22Rv1 (cell line): ENCODE measurements around the gene CLSTN1.

ENCODE experiments used
- ZFX ChIP-seq: fragments of 450-650 bp; IDR thresholded peaks from 2 replicates; pipeline ENCODE4 v1.6.1; 2017; ENCODE audit warnings: antibody characterized with exemption, borderline replicate concordance
- TF ChIP-seq, protein P1 (sequence below): fragments of 450-650 bp; IDR thresholded peaks from 2 replicates; pipeline ENCODE4 v1.5.1; 2017; ENCODE audit warnings: mild to moderate bottlenecking

GRCh38 chr1:9844756-9845155, 21.0 kb upstream of the CLSTN1 start:
- TF ChIP-seq, protein P1, sequence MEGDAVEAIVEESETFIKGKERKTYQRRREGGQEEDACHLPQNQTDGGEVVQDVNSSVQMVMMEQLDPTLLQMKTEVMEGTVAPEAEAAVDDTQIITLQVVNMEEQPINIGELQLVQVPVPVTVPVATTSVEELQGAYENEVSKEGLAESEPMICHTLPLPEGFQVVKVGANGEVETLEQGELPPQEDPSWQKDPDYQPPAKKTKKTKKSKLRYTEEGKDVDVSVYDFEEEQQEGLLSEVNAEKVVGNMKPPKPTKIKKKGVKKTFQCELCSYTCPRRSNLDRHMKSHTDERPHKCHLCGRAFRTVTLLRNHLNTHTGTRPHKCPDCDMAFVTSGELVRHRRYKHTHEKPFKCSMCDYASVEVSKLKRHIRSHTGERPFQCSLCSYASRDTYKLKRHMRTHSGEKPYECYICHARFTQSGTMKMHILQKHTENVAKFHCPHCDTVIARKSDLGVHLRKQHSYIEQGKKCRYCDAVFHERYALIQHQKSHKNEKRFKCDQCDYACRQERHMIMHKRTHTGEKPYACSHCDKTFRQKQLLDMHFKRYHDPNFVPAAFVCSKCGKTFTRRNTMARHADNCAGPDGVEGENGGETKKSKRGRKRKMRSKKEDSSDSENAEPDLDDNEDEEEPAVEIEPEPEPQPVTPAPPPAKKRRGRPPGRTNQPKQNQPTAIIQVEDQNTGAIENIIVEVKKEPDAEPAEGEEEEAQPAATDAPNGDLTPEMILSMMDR, result no peak
- TF ChIP-seq ZFX, result no peak
